Stimulated activated CD4-positive, alpha-beta T cell treated with anti-CD3 and anti-CD28 coated beads, Interleukin-2, amount 100 ng/mL, for 48 hours (primary cell): ENCODE measurements around the gene PXK.

Experiments used
- DNase-seq, 2 donors: peaks; one replicate each; pipeline ENCODE4 v3.0.0-alpha.2; 2020

PXK gene

DNA sequence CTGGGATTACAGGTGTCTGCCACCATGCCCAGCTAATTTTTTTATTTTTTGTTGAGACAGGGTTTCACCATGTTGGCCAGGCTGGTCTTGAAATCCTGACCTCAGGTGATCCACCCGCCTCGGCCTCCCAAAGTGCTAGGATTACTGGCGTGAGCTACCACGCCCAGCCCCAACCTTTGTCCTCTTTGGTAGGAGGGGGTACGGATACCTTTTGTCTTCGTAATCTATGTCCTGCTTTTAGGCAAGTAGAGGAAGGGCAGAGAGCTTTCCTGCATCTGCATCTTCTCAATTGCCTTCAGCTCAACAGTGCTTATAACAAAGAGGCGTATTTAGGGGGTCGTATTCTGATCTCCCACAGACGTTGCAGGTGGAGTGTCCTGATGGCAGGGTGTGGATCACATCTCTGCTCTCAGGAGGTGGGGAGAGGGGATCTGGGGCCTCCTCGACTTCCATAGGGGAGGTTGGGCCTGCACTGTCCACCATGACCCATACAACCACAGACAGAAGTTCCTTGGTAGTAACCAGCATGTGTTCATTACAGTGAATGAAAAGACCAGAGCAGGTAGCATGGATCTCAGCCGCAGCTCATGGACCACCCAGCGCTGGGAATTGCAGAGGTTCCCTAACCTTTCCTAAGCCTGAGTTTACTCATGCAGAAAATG is 137.8 kb downstream of the PXK start:
- DNase-seq = no peak

GRCh38 chr3:58471025-58471887 is 138.6 kb downstream of the PXK start:
- DNase-seq = peak; percentile 21 to 44

DNA sequence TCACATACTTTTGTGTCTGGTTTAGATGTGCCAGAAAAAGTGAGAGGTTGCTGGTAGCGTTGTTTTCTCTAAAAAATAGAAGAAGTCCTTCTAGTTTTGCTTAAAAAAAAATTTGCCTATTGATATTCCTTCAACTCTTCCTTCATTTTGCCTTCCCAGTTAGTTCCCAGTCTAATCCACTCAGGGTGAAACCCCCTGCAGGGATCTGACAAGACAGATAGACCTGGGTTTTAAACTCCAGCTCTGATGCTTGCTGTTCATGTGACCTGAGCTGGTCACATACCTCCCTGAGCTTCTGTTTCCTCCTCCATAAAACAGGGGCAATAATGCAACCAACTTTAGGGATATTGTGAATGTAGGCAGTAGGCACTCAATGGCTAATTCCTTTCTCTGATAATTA is 140.6 kb downstream of the PXK start:
- DNase-seq = no peak

GRCh38 chr3:58474348-58474911 is 141.7 kb downstream of the PXK start:
- DNase-seq = no peak

DNA sequence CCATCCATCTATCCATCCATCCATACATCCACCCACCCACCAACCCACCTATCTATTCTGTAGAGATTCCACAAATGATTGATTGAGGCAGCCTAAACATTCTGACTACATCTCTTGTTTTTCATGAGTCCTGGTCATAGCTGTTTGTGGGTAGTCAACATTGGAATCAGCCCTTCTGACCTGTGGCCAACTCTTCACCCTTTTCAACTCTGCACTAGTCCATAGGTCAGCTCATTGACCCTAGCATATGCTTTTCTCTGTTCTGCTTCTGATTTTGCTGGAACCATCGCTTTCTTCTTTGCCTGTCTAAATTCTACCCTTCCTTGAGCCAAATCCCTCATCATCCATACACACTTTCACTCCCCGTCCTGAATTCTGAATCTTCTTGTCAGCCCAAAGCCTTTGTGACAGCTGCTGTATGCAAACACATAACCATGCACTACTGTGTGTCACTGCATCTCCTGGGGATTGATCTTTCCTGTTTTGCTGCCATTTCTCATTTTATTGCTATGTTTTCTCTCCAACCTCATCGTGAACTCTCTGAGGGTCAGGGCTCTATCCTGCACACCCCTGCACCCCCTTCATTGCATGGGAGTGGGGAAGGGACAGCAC is 142.4 kb downstream of the PXK start:
- DNase-seq = no peak
